ENCODE data around the gene GLT1D1.
"Not testable (repeated sequence)": the region's sequence is repeated elsewhere in the genome, so short reads cannot be mapped to it uniquely, and the experiment has no call there.

Gene GLT1D1

GRCh38 chr12:128852885-128853599 lies at the start of gene GLT1D1:
TSS of gene GLT1D1 (plus strand) at chr12:128853478. CDS start at chr12:128853582, 104 bp downstream.
- DNase-seq (ENCODE audit: low read depth), result no peak

- DNase-seq (ENCODE audit: low read depth), result no peak
These were observed 49.5 kb upstream of the GLT1D1 start for GRCh38 chr12:128803788-128804187.

- DNase-seq (ENCODE audit: low read depth), result no peak
These were observed 48.5 kb upstream of the GLT1D1 start for GRCh38 chr12:128804762-128805161.

- DNase-seq (ENCODE audit: low read depth), result not testable (repeated sequence)
These were observed 47.9 kb upstream of the GLT1D1 start for GRCh38 chr12:128805406-128805805.

- no peak for DNase-seq (ENCODE audit: low read depth)
These were observed 46.7 kb upstream of the GLT1D1 start for GRCh38 chr12:128806573-128806972.

GRCh38 chr12:128807161-128807724 lies 46.0 kb upstream of the GLT1D1 start:
- DNase-seq (ENCODE audit: low read depth), result no peak

- no peak for DNase-seq (ENCODE audit: low read depth)
These were observed 44.6 kb upstream of the GLT1D1 start for GRCh38 chr12:128808651-128809050.

- no peak for DNase-seq (ENCODE audit: low read depth)
These were observed 42.8 kb upstream of the GLT1D1 start for GRCh38 chr12:128810182-128811127.

GRCh38 chr12:128811806-128812205 lies 41.5 kb upstream of the GLT1D1 start:
- DNase-seq (ENCODE audit: low read depth), result no peak

GRCh38 chr12:128813392-128813791 lies 39.9 kb upstream of the GLT1D1 start:
- no peak for DNase-seq (ENCODE audit: low read depth)

GRCh38 chr12:128813883-128814282 lies 39.4 kb upstream of the GLT1D1 start:
- DNase-seq (ENCODE audit: low read depth), result no peak

GRCh38 chr12:128814411-128815261 lies 38.6 kb upstream of the GLT1D1 start:
- DNase-seq (ENCODE audit: low read depth), result no peak

GRCh38 chr12:128815779-128816642 lies 37.3 kb upstream of the GLT1D1 start:
- DNase-seq (ENCODE audit: low read depth), result no peak

- no peak for DNase-seq (ENCODE audit: low read depth)
These were observed 36.7 kb upstream of the GLT1D1 start for GRCh38 chr12:128816643-128816920.

GRCh38 chr12:128817111-128818015 lies 35.9 kb upstream of the GLT1D1 start:
- DNase-seq (ENCODE audit: low read depth), result no peak

GRCh38 chr12:128818065-128819022 lies 34.9 kb upstream of the GLT1D1 start:
- no peak for DNase-seq (ENCODE audit: low read depth)

- no peak for DNase-seq (ENCODE audit: low read depth)
These were observed 33.8 kb upstream of the GLT1D1 start for GRCh38 chr12:128819293-128820144.

- DNase-seq (ENCODE audit: low read depth), result no peak
These were observed 33.0 kb upstream of the GLT1D1 start for GRCh38 chr12:128820253-128820652.

Data from stimulated activated CD4-positive, alpha-beta T cell treated with anti-CD3 and anti-CD28 coated beads, Interleukin-2, amount 100 ng/mL, for 4 hours (primary cell).